AG08395 (cell line): ENCODE results near the gene NARS2.
"Not testable (repeated sequence)": the region's sequence is repeated elsewhere in the genome, so short reads cannot be mapped to it uniquely, and the experiment has no call there.

Experiments used
- DNase-seq: peaks from one replicate; pipeline ENCODE4 v3.0.0; 2012; ENCODE audit warnings: mixed read lengths, low spot score

The NARS2 gene

DNA sequence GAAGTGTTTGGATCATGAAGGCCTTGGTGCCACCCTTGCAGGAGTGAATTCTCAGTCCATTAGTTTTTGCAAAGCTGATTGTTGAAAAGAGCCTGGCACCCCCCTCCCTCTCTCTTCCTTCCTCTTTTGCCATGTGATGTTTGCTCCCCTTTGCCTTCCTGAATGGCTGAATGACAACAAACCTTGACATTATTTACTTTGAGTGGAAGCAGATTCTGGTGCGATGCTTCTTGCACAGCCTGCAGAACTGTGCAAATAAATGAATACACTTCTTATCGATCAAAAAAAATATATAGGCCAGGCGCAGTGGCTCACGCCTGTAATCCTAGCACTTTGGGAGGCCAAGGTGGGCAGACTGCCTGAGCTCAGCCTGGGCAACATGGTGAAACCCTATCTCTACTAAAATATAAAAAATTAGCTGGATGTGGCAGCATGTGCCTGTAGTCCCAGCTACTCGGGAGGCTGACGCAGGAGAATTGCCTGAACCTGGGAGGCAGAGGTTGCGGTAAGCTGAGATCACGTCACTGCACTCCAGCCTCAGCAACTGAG lies 2.0 kb upstream of the NARS2 start:
- DNase-seq: no peak

GRCh38 chr11:78575478-78575877 lies 814 bp upstream of the NARS2 start:
- no peak for DNase-seq

- DNase-seq: no peak
Measured at GRCh38 chr11:78573681-78574080, 983 bp downstream of the NARS2 start.

DNA sequence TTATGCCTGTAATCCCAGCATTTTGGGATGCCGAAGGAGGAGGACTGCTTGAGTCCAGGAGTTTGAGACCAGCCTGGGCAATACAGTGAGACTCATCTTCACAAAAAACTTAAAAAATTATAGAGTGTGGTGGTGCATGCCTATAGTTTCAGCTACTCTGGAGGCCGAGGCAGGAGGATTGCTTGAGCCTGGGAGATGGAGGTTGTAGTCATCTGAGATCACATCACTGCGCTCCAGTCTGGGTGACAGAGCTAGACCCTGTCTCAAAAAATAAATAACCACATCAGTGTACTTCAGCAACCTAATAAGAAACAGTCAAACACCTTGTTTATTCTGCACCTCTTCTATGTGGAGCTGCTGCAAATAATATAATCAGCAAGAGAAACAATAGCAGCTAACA lies 1.4 kb downstream of the NARS2 start:
- DNase-seq: no peak

GRCh38 chr11:78572394-78572793 lies 2.3 kb downstream of the NARS2 start:
- no peak for DNase-seq

DNA sequence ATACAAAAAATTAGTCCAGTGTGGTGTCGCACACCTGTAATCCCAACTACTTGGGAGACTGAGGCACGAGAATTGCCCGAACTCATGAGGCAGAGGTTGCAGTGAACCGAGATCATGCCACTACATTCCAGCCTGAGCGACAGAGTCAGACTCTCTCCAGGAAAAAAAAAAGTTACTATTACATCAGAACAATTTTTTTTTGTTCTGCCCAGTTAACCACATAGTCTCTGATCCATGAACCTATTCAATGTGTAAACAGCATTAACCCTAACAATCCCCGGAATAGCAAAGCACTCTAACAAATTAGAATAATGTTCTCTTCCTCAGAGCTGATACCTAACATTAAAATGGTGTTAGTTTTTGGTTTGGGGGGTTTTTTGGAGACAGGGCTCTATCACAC lies 4.6 kb downstream of the NARS2 start:
- no peak for DNase-seq

- DNase-seq: peak; percentile 26
Measured at GRCh38 chr11:78567209-78567608, 7.5 kb downstream of the NARS2 start.

- peak; percentile 51 for DNase-seq
Measured at GRCh38 chr11:78564490-78565467, 9.9 kb downstream of the NARS2 start.

DNA sequence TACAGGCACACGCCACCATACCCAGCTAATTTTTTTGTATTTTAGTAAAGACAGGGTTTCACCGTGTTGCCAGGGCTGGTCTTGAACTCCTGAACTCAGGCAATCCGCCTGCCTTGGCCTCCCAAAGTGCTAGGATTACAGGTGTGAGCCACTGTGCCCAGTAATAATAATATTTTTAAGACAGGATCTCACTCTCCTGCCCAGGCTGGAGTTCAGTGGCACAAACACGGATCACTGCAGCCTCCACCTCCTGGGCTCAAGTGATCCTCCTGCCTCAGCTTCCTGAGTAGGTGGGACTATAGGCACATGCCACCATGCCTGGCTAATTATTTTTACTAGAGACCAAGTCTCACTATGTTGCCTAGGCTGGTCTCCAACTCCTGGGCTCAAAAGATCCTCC lies 10.6 kb downstream of the NARS2 start:
- DNase-seq: not testable (repeated sequence)

- not testable (repeated sequence) for DNase-seq
Measured at GRCh38 chr11:78563090-78563489, 11.6 kb downstream of the NARS2 start.

DNA sequence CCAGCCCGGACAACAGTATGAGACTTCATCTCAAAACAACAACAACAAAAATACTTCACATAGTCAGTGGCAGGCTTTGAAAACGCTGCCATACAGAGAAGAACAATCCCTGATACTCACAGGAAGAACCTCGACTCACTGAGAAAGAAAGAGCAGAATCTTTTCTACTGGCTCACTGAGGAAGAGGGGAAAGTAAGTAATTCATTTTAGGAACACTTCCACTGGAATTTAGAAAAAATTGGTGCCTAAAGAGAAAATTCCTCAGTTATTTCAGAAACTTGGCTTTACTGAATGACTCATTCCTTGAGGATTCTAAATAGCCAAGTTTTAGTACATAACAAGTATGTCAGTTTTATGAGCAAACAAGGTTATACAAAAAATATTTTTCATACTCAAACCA lies 12.3 kb downstream of the NARS2 start:
- peak; percentile 69 for DNase-seq

DNA sequence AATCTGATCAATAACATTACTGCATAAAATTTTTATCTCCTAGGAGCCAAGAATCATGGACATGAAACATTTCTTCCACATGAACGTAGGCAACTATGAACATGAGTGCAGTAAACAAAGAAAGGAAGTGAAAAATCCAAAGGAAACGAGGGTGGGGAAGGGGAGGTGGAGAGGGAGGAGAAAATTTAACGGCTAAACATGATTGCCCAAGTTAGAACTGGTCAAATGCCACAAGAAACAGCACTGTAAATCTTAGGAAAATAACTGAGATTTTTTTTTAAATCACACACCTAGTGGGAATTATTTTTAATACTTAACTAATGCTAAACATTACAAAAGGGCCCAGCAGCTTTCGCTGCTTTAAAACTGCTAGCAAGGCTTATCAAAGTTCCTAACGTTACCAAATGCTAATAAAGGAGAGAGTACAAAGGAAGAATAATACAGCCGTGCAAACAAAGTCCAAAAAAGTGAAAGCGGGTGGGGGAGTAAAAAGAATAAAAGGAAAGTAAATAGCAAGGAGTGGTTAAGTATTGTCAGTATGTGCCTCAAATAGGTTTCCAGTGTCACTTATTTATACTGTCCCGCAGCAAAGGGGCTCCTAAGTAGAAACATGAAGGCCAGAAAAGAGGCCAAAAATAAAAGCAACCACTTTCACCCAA lies 13.7 kb downstream of the NARS2 start:
- no peak for DNase-seq

DNA sequence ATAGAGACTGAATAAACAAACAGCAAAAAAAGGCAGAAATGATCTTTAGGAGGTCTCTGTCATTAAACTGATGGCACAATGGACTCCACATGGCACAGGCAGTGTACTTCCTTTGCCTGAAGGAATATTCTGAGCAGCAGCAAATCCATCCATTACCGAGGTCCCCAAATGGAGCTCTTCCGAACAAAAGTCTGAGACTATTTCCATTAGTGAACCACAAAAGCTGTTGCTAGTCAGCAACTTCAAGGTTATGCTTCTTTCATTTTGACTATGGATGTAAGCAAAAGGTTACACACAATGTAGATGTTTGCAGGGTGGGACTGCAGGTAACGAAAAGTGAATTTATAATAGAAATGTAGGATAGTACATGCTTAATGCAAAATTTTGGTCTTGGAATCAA lies 14.5 kb downstream of the NARS2 start:
- DNase-seq: no peak

DNA sequence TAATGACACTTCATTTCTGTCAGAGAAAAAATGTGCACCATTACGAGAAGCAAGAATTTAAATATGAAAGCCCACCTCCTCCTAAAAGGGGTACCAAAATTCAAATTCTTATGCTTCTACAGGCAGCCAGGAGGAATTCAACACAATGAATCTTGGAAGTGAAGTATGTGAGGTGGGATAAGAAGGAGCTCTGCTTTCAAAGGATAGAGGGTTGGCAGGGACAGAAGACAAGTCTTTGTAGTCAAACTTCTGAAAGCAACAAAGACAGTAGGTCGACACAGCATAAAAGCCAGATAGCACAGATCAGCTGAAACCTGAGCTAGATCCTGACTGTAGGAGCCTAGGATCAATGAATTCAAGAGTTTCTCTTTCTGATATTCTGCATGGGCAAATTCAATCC lies 17.4 kb downstream of the NARS2 start:
- DNase-seq: no peak

DNA sequence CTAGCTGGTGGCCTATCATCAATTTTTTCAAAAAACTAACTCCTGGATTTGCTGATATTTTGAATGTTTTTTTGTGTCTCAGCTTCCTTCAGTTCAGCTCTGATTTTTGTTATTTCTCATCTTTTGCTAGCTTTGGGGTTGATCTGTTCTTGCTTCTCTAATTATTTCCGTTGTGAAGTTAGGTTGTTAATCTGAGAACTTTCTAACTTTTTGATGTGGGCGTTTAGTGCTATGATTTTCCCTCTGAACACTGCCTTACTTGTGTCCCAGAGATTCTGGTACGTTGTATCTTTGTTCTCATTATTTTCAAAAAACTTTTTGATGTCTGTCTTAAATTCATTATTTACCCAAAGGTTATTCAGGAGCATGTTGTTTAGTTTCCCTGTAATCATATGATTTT lies 19.1 kb downstream of the NARS2 start:
- DNase-seq: no peak

DNA sequence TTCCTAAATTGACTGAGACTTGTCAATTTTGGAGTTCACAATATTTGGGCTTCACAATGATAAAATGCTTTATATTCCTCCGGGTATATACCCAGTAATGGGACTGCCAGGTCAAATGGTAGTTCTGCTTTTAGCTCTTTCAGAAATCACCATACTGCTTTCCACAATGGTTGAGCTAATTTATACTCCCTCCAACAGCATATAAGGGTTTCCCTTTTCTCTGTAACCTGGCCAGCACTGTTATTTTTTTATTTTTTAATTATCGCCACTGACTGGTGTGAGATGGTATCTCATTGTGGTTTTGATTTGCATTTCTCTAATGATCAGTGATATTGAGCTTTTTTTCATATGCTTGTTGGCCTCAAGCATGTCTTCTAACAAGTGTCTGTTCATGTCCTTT lies 21.8 kb downstream of the NARS2 start:
- DNase-seq: no peak

DNA sequence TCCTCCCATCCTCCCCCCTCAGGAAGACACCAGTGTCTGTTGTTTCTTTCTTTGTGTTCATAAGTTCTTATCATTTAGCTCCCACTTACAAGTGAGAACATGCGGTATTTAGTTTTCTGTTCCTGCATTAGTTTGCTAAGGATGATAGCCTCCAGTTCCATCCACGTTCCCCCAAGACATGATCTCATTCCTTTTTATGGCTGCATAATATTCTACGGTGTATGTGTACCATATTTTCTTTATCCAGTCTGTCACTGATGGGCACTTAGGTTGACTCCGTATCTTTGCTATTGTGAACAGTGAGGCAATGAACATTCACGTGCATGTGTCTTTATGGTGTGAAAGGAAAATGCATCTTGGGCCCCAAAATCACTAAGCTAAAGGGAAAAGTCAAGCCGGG lies 22.5 kb downstream of the NARS2 start:
- not testable (repeated sequence) for DNase-seq

GRCh38 chr11:78551066-78551465 lies 23.6 kb downstream of the NARS2 start:
- no peak for DNase-seq

DNA sequence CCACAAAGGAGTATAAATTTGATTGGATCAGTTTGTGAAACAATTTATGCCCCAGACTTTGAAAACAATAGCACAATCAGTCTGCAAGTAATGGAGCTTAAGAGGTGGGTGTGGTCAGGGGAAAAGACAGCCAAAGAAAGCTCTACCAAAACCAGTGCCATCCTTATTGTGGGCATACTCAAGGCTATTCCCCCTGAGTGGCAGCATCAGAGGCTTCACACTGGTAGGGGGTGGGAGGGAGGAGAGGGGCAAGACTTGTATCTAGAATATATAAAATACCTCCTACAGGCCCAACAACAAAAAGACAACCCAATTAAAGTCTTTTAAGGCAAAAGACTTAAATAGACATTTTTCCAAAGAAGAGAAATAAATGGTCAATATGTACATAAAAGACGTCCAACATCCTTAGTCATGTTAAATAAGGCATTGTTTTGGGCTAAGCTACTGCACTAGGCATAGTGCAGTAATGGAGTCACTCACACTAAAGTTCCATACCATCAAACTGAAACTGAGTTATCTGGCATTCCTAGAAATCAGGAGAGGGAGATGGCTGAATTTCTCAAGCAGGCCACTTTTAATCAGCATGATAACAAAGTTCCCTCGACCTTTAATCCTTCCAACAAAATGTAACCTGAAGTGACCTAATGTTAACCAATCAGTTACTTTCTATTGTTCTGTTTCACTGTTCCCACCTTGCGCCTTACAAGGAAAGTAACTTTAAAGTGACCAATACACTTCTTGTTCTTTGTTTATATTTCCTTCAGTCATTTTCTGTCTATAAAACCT lies 24.8 kb downstream of the NARS2 start:
- no peak for DNase-seq

DNA sequence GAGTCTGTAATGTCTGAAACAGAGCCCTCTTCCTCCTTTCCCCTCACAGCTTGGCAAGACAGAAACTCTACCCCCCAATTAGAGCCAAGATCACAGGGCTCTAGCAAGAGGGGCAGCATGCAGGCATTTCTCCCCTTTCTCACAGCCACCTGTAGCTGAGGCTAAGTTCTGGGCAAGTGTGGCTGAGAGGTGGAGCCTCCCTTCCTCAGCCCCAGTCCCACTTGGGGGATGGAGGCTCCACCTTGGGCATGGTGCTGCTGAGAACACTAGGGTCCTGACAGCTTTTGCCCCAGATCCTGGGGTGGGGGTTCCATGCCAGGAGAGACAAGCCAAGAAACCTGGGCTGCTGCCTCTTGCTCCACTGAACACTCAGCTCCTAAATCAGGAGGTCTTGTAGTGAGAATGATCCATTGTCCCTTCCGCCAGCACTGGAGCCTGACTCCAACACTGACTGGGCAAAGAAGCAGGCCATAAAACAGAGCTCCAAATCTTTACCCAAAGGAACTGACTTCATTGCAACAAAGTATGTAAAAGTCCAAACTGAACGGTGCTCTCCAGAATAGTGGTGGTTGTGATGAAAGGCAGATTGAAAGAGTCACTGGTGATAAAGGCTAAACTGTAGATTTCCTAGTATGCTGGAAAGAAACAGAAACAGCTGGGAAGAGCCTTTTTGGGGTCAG lies 25.6 kb downstream of the NARS2 start:
- DNase-seq: no peak

DNA sequence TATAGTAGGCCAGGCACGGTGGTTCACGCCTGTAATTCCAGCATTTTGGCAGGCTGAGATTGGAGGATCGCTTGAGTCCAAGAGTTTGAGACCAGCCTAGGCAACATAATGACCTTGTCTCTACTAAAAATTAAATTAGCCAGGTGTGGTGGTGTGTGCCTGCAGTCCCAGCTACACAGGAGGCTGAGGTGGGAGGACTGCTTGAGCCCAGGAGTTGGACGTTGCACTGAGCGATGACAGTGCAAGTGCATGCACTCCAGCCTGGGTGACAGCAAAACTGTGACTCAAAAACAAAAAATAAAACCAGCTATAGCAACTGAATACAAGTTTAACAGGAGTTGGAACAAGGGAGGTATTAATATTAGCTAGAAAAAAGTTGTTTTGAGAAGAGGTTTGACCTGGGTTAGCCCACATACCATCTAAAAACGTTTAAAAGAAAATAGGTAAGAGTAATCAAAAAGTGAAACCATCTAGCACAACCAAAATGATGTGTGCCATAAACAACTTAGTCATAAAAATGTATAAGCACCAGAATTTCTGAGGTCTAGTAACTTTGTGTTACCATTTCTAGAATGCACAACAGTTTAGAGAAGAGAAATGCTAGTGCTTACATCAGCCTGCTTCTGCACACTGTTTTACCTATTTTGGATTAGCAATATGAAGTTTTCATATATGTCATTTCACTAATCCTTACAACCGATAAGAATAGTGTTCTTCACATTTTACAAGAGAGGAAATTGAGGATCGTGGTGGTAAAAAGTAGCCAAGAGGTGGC lies 26.5 kb downstream of the NARS2 start:
- no peak for DNase-seq
